NCI-H2029 (cell line): ENCODE data around the gene FSTL5.

ENCODE experiments used
- DNase-seq: peaks from one replicate; lab custom pipeline; 2025; lab: John Stamatoyannopoulos, UW

Gene FSTL5

GRCh38 chr4:161336016-161336530 is 827.7 kb downstream of the FSTL5 start:
- DNase-seq: no peak
